ENCODE data around the gene RAPGEF6.

DNA sequence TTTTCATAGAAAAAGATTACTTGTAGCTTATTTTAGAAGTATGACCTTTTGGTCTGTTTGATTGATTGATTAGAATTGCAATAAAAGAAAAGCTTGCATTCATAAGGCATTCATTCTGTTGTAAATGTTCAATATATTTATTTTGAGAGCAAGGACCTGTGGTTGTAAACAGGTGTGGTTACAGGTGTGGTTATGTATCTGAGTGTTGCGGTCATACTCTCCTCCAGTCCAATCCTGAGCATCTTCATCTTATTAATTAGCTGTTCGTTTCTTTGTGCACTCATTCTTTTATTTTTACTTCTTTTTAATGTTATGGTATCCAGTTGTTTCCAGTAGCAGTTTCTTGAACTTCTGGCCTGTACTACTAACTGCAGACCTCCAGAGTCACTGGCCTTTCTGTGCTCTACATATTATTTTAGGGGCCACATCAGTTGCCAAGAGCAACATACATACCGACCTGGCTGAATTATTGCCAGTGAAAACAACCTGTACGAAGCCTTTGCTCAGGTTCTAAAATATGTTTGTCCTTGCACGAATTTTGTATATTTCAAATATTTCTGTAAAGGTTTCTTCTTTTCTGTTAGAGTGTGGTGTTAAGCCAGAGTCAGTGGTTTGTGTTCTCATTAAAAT, 242.4 kb downstream of the RAPGEF6 start:
- TF ChIP-seq, protein P1, sequence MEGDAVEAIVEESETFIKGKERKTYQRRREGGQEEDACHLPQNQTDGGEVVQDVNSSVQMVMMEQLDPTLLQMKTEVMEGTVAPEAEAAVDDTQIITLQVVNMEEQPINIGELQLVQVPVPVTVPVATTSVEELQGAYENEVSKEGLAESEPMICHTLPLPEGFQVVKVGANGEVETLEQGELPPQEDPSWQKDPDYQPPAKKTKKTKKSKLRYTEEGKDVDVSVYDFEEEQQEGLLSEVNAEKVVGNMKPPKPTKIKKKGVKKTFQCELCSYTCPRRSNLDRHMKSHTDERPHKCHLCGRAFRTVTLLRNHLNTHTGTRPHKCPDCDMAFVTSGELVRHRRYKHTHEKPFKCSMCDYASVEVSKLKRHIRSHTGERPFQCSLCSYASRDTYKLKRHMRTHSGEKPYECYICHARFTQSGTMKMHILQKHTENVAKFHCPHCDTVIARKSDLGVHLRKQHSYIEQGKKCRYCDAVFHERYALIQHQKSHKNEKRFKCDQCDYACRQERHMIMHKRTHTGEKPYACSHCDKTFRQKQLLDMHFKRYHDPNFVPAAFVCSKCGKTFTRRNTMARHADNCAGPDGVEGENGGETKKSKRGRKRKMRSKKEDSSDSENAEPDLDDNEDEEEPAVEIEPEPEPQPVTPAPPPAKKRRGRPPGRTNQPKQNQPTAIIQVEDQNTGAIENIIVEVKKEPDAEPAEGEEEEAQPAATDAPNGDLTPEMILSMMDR (IDR thresholded peaks at IDR 0.05): no peak
- TF ChIP-seq POLR2AphosphoS5 (IDR thresholded peaks at IDR 0.05): no peak
- TF ChIP-seq POLR2A (IDR thresholded peaks at IDR 0.05): no peak
